ENCODE data around the gene RAPGEF5.

The RAPGEF5 gene

GRCh38 chr7:22300839-22301238 is 56.1 kb downstream of the RAPGEF5 start:
- no peak for DNase-seq

- no peak for DNase-seq
These were observed 60.0 kb downstream of the RAPGEF5 start for GRCh38 chr7:22296916-22297315.

GRCh38 chr7:22296265-22296566 is 60.7 kb downstream of the RAPGEF5 start:
- DNase-seq, result no peak

- no peak for DNase-seq
These were observed 61.3 kb downstream of the RAPGEF5 start for GRCh38 chr7:22295402-22296264.

GRCh38 chr7:22292531-22292930 is 64.4 kb downstream of the RAPGEF5 start:
- peak; percentile 7 for DNase-seq

- DNase-seq, result no peak
These were observed 65.0 kb downstream of the RAPGEF5 start for GRCh38 chr7:22291977-22292376.

GRCh38 chr7:22288202-22288601 is 68.8 kb downstream of the RAPGEF5 start:
- no peak for DNase-seq

- DNase-seq, result no peak
These were observed 69.5 kb downstream of the RAPGEF5 start for GRCh38 chr7:22287412-22287811.

- DNase-seq, result no peak
These were observed 70.5 kb downstream of the RAPGEF5 start for GRCh38 chr7:22286436-22286835.

- DNase-seq, result no peak
These were observed 75.5 kb downstream of the RAPGEF5 start for GRCh38 chr7:22281481-22281880.

- DNase-seq, result no peak
These were observed 76.9 kb downstream of the RAPGEF5 start for GRCh38 chr7:22280031-22280430.

- DNase-seq, result no peak
These were observed 78.3 kb downstream of the RAPGEF5 start for GRCh38 chr7:22278660-22279059.

GRCh38 chr7:22277375-22277774 is 79.6 kb downstream of the RAPGEF5 start:
- no peak for DNase-seq

GRCh38 chr7:22275661-22276060 is 81.3 kb downstream of the RAPGEF5 start:
- no peak for DNase-seq

GRCh38 chr7:22271311-22271710 is 85.6 kb downstream of the RAPGEF5 start:
- no peak for DNase-seq

GRCh38 chr7:22270371-22270770 is 86.6 kb downstream of the RAPGEF5 start:
- no peak for DNase-seq

GRCh38 chr7:22269963-22270362 is 87.0 kb downstream of the RAPGEF5 start:
- DNase-seq, result no peak

- no peak for DNase-seq
These were observed 88.0 kb downstream of the RAPGEF5 start for GRCh38 chr7:22268884-22269421.

GRCh38 chr7:22267930-22268615 is 88.9 kb downstream of the RAPGEF5 start:
- DNase-seq, result no peak

- DNase-seq, result no peak
These were observed 94.4 kb downstream of the RAPGEF5 start for GRCh38 chr7:22262538-22262937.

GRCh38 chr7:22256541-22257096 is 100.3 kb downstream of the RAPGEF5 start:
- no peak for DNase-seq

GRCh38 chr7:22255834-22256233 is 101.1 kb downstream of the RAPGEF5 start:
- DNase-seq, result no peak

GRCh38 chr7:22255342-22255741 is 101.6 kb downstream of the RAPGEF5 start:
- DNase-seq, result no peak

Data from CD4-positive, alpha-beta T cell treated with Interleukin-17A for 1 hour (primary cell).